Activated T-helper 1 cell treated with anti-CD3 and anti-CD28 coated beads, Interleukin-12 subunit alpha, Interleukin-12 subunit beta, Interleukin-2, Interleukin-4 antibody, amounts not matched to agents 30 ng/mL and 10 ng/mL and 1 ng/mL, durations not matched to agents 14 hours and 24 hours and 36 hours (primary cell): ENCODE results near the gene B3GNT9. TPM values are rescaled to one million over a fixed set of nuclear protein-coding genes. Genes with fewer than 3 reads are reported as not detected.
"Not testable (repeated sequence)": the region's sequence is repeated elsewhere in the genome, so short reads cannot be mapped to it uniquely, and the experiment has no call there.

Experiments used
- DNase-seq: peaks from one replicate; pipeline ENCODE4 v3.0.0; 2021; ENCODE audit warnings: low spot score
- H3K27ac Mint-ChIP-seq: one replicate; pipeline ENCODE4 v1.8.0; 2021; ENCODE audit warnings: mild to moderate bottlenecking, mixed read lengths
- H3K27me3 Mint-ChIP-seq: one replicate; pipeline ENCODE4 v1.8.0; 2022; ENCODE audit warnings: mild to moderate bottlenecking, moderate library complexity, mixed read lengths; ENCODE audit not compliant: insufficient read depth
- H3K36me3 Mint-ChIP-seq: one replicate; pipeline ENCODE4 v1.8.0; 2021; ENCODE audit warnings: low read depth, mixed read lengths
- H3K4me1 Mint-ChIP-seq: one replicate; pipeline ENCODE4 v1.8.0; 2021; ENCODE audit warnings: low read depth, mixed read lengths
- H3K4me3 Mint-ChIP-seq: one replicate; pipeline ENCODE4 v1.8.0; 2021; ENCODE audit warnings: mild to moderate bottlenecking, moderate library complexity, mixed read lengths
- H3K9me3 Mint-ChIP-seq: one replicate; pipeline ENCODE4 v1.8.0; 2021; ENCODE audit warnings: mixed read lengths
- intact Hi-C: fragments of 100-400 bp; cut with micrococcal nuclease; formaldehyde crosslinking; loops from one replicate; pipeline ENCODE4 v1.15.1; 2024
- total RNA-seq: library from RNA; stranded (reverse); gene quantifications from 2 replicates; pipeline ENCODE4 v1.2.3, GENCODE V29; 2022

Gene B3GNT9
- total RNA-seq, 1 donor from 2014 or later: 6.2 TPM

DNA sequence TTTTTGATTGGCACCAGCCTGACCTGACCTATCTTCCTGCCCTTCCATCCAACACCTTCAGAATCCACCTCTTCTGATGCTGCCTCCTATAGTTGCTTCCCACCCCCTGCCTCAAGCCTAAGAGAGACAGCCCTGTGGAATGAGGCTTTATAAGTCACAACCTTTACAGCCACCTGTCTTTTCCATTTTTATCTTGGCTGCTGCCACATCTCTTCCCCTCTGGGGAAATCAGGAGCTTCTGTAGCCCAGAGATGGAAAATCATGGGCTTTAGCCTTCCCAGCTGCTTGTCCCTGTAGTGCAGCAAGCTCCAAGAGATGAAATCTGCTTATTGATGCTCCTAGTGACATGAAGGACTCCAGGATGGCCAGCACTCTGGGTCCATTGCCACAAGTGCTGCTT is 22.4 kb downstream of the B3GNT9 start:
- Mint-ChIP-seq H3K9me3 (no peaks in the 10 kb centered on the region), H3K27me3 (no peaks in the 10 kb centered on the region), H3K4me1 (peaks cover 5% of the 10 kb centered on the region), H3K4me3 (no peak overlapping the region), H3K36me3 (peaks cover 27% of the 10 kb centered on the region), H3K27ac (no peak overlapping the region)
- intact Hi-C loops: no loop called here
- no peak for DNase-seq

DNA sequence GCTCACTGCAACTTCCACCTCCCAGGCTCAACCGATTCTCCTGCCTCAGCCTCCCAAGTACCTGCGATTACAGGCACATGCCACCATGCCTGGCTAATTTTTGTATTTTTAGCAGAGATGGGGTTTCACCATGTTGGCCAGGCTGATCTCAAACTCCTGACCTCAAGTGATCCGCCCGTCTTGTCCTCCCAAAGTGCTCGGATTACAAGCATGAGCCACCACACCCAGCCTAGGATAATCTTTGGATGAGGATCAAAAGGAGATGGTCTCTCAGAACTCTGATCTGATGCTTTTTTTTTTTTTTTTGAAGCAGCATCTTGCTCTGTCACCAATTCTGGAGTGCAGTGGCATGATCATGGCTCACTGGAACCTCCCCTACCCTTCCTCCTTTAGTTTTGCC is 28.0 kb downstream of the B3GNT9 start:
- H3K9me3 Mint-ChIP-seq, H3K4me3 Mint-ChIP-seq, H3K4me1 Mint-ChIP-seq, intact Hi-C loops, DNase-seq, H3K27ac Mint-ChIP-seq, H3K27me3 Mint-ChIP-seq: not testable (repeated sequence)
- peaks cover 20% of the 10 kb centered on the region for H3K36me3 Mint-ChIP-seq

DNA sequence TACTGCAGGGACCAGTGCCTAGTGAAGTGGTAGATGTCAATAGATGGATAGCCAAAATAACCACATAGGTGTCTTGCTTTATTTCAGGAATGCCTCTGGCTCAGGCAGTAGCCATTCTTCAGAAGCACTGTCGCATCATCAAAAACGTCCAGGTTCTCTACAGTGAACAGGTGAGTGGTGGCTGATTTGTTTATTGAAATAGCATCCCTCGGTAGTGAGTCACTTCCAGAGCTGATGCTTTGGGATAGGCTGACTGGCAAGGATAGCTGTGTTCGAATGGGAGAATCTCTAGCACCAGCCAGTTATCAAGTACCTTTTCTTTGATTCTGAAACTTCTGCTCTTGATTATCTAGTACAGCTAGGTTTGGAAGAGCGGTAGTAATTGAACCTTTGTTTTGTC is 30.8 kb downstream of the B3GNT9 start:
- Mint-ChIP-seq H3K9me3 (no peaks in the 10 kb centered on the region), H3K27ac (no peak overlapping the region), H3K36me3 (peaks cover 17% of the 10 kb centered on the region), H3K27me3 (no peaks in the 10 kb centered on the region), H3K4me1 (no peaks in the 10 kb centered on the region), H3K4me3 (no peak overlapping the region)
- DNase-seq: no peak
- intact Hi-C loops: no loop called here

- Mint-ChIP-seq H3K36me3 (peaks cover 13% of the 10 kb centered on the region), H3K9me3 (no peaks in the 10 kb centered on the region), H3K27ac (no peak overlapping the region), H3K4me1 (peaks cover 5% of the 10 kb centered on the region), H3K4me3 (no peak overlapping the region), H3K27me3 (no peaks in the 10 kb centered on the region)
- no peak for DNase-seq
- intact Hi-C loops: no loop called here
Measured at GRCh38 chr16:67117716-67118115, 33.1 kb downstream of the B3GNT9 start.

DNA sequence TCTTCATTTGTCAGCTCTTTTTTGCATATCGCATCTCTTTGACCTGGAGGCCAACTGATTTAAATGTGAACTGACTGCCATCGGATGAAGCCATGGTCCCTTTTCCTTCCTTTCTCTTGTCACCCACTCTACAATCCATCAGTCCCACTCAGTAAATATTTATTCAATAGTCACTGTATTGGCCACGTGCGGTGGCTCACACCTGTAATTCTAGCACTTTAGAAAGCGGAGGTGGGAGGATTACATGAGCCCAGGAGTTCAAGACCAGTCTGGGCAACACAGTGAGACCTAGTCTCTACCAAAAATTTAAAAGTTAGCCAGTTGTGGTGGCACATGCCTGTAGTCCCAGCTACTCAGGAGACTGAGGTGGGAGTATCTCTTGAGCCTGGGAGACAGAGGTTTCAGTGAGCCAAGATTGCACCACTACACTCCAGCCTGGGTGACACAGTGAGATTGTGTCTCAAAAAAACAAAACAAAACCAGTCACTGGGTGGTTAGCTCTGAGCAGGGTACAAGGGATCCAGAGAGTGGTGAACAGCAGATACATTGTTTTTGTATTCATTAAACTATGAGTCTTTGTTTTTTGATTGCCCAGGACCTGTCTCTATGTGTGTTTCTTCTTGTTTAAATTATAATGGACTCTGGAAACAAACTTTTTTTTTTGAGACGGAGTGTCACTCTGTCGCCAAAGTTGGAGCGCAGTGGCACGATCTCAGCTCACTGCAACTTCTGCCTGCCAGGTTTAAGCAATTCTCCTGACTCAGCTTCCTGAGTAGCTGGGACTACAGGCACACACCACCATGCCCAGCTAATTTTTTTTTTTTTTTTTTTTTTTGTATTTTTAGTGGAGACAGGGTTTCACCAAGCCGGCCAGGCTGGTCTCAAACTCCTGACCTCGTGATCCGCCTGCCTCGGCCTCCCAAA is 34.1 kb downstream of the B3GNT9 start:
- DNase-seq: no peak
- Mint-ChIP-seq H3K4me3 (no peak overlapping the region), H3K27ac (no peak overlapping the region), H3K4me1 (peaks cover 16% of the 10 kb centered on the region), H3K36me3 (peaks cover 11% of the 10 kb centered on the region), H3K27me3 (no peaks in the 10 kb centered on the region), H3K9me3 (no peaks in the 10 kb centered on the region)
- intact Hi-C loops: no loop called here

- H3K27me3 Mint-ChIP-seq: no peaks in the 10 kb centered on the region
Measured at GRCh38 chr16:67115639-67116038, 35.2 kb downstream of the B3GNT9 start.

DNA sequence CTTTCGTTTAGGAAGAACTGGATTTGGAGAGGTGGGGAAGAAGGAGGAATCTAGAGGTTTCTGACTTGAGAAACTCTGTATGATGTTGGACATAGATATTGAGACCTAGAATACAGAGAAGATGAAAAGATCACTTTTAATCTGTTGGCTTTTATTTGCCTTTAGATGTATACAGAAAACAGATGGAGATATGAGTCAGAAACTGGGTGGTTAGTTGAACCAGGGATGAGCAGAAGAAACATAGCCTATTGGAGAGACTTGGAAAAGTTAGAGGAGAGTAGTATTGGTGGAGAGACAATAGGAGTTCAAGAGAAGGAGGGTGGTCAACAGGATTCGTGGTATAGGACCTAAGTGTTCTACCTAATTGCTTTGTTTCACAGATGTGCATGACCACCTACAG is 36.0 kb downstream of the B3GNT9 start:
- no peaks in the 10 kb centered on the region for H3K9me3 Mint-ChIP-seq
- no peak overlapping the region for H3K4me3 Mint-ChIP-seq
- H3K27me3 Mint-ChIP-seq: no peaks in the 10 kb centered on the region
- no peak for DNase-seq
- peaks cover 27% of the 10 kb centered on the region for H3K4me1 Mint-ChIP-seq
- H3K27ac Mint-ChIP-seq: no peak overlapping the region
- intact Hi-C loops: no loop called here
- peaks cover 4% of the 10 kb centered on the region for H3K36me3 Mint-ChIP-seq

More at GRCh38 chr16:67115639-67116038, 35.2 kb downstream of the B3GNT9 start:
- intact Hi-C loops: no loop called here
- Mint-ChIP-seq H3K36me3 (peaks cover 7% of the 10 kb centered on the region), H3K9me3 (no peaks in the 10 kb centered on the region), H3K27ac (no peak overlapping the region), H3K4me3 (no peak overlapping the region), H3K4me1 (peaks cover 24% of the 10 kb centered on the region)
- no peak for DNase-seq

GRCh38 chr16:67112591-67113399 is 38.0 kb downstream of the B3GNT9 start:
- H3K4me1 Mint-ChIP-seq: peaks cover 39% of the 10 kb centered on the region
- no peak overlapping the region for H3K27ac Mint-ChIP-seq
- intact Hi-C loops: no loop called here
- peaks cover 4% of the 10 kb centered on the region for H3K36me3 Mint-ChIP-seq
- no peak overlapping the region for H3K4me3 Mint-ChIP-seq
- H3K9me3 Mint-ChIP-seq: no peaks in the 10 kb centered on the region
- H3K27me3 Mint-ChIP-seq: no peaks in the 10 kb centered on the region
- no peak for DNase-seq

GRCh38 chr16:67111951-67112444 is 38.8 kb downstream of the B3GNT9 start:
- peak overlapping the region; percentile 96 for H3K4me3 Mint-ChIP-seq
- intact Hi-C loops: no loop called here
- H3K27ac Mint-ChIP-seq: no peak overlapping the region
- peaks cover 39% of the 10 kb centered on the region for H3K4me1 Mint-ChIP-seq
- peaks cover 4% of the 10 kb centered on the region for H3K36me3 Mint-ChIP-seq
- H3K9me3 Mint-ChIP-seq: no peaks in the 10 kb centered on the region
- DNase-seq: no peak
- H3K27me3 Mint-ChIP-seq: no peaks in the 10 kb centered on the region

GRCh38 chr16:67109407-67110135 is 41.2 kb downstream of the B3GNT9 start, which contains the start of gene PHAF1:
Gene PHAF1 (plus strand): TSS chr16:67109941. CDS start chr16:67110176, 235 bp downstream.
- H3K4me1 Mint-ChIP-seq: peaks cover 45% of the 10 kb centered on the region
- peak within 1 kb of the TSS; percentile 87 for H3K27ac Mint-ChIP-seq
- H3K4me3 Mint-ChIP-seq: peak within 1 kb of the TSS; percentile 96
- DNase-seq: peak; percentile 93
- H3K27me3 Mint-ChIP-seq: no peaks in the 10 kb centered on the region
- intact Hi-C loops: loop anchor here (1.0 to 2.0 kb wide), 8 partner anchors 41 to 453 kb away; partner anchors contain the start of genes B3GNT9, CBFB, CTCF and FBXL8
- H3K9me3 Mint-ChIP-seq: no peaks in the 10 kb centered on the region
- H3K36me3 Mint-ChIP-seq: peaks cover 2% of the 10 kb centered on the region

DNA sequence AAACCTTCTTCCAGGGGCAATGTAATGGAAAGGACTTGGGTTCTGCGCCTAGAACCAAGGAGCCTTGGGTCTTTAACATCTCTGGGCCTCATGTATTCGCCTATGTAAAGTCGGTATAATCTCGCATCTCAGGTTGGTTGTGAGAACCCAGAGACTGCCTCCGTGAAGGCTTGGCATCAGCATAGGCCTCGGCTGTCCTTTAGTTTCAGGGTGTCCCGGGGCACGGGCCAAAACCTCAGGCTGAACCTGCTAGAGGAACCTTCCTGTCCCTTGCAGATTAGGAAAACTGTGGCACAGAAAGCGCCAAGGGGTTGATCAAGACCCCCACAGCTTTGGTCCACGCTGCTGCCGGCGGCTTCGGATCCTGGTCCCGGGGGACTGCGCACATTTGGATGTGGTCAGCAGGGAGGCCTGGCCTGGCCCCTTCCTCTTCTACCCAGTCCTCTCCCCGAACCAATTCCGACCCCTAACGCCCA is 41.8 kb downstream of the B3GNT9 start:
- H3K27ac Mint-ChIP-seq: peak overlapping the region; percentile 87
- peaks cover 2% of the 10 kb centered on the region for H3K36me3 Mint-ChIP-seq
- intact Hi-C loops: loop anchor here (1.0 to 2.0 kb wide), 8 partner anchors 42 to 453 kb away; partner anchors contain the start of genes B3GNT9, CBFB, CTCF and FBXL8
- peaks cover 45% of the 10 kb centered on the region for H3K4me1 Mint-ChIP-seq
- no peaks in the 10 kb centered on the region for H3K27me3 Mint-ChIP-seq
- DNase-seq: no peak
- H3K9me3 Mint-ChIP-seq: no peaks in the 10 kb centered on the region
- peak overlapping the region; percentile 96 for H3K4me3 Mint-ChIP-seq

DNA sequence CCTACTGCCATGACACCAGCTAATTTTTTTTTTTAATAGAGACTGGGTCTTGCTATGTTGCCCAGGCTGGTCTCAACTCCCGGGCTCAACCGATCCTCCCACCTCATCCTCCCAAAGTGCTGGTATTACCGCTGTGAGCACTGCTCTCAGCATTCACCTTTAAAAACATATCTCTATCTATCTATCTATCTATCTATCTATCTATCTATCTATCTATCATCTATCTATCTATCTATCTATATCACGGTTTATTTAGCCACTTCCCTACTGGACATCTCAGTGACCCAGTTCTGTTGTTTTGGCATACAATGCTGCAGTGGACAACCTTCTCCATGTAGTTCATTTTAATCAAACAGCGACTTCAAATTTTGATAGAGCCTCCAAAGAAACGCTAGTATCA is 42.3 kb downstream of the B3GNT9 start:
- H3K4me3 Mint-ChIP-seq: no peak overlapping the region
- H3K27ac Mint-ChIP-seq: no peak overlapping the region
- peaks cover 2% of the 10 kb centered on the region for H3K36me3 Mint-ChIP-seq
- intact Hi-C loops: loop anchor here (2.0 kb wide), 5 partner anchors 42 to 132 kb away; partner anchors contain the start of gene B3GNT9
- no peaks in the 10 kb centered on the region for H3K9me3 Mint-ChIP-seq
- DNase-seq: no peak
- peaks cover 45% of the 10 kb centered on the region for H3K4me1 Mint-ChIP-seq
- no peaks in the 10 kb centered on the region for H3K27me3 Mint-ChIP-seq
